ENCODE results near the gene ANO9.

GRCh38 chr11:377883-378500 is 63.8 kb downstream of the ANO9 start:
- TF ChIP-seq POLR2A (IDR thresholded peaks at IDR 0.05) (no peak), CTCF (IDR thresholded peaks at IDR 0.05) (no peak)
